SH-SY5Y (cell line): ENCODE data around the gene CHRM5.

ENCODE experiments used
- GATA2 ChIP-seq: IDR thresholded peaks from 2 replicates; pipeline ENCODE4 v1.6.1; 2011; ENCODE audit warnings: mild to moderate bottlenecking, low read depth, low read length
- GATA3 ChIP-seq: IDR thresholded peaks from 2 replicates; pipeline ENCODE4 v1.6.1; 2011; ENCODE audit warnings: low read depth, mild to moderate bottlenecking, low read length, moderate library complexity

Gene CHRM5

DNA sequence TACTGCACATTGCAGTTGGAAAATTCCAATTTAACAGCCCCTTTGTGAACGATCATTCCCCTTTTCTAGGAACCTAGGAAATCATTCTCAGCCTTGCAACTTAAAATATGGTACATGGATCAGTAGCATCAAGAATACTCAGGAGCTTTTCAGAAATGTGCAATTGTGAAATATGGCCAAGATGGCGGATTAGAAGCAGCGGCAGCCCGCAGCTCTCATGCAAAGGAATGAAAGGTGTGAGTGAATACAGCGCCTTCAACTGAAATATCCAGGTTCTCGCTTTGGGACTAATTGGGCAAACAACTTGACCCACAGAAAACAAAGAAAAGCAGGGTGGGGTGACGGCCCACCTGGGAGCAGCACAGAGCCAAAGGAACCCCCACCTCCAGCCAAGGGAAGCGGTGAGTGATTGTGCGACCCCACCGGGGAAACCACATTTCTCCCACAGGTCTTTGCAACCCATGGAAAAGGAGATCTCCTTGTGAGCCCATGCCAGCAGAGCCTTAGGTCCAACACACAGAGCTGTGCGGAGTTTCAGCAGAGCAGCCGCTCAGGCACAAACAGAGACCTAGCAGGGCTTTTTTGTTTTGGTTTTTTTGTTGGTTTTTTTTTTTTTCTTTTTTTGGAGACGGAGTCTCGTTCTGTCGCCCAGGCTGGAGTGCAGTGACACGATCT, 78.3 kb downstream of the CHRM5 start:
- no peak for TF ChIP-seq GATA3
- TF ChIP-seq GATA2 = no peak

DNA sequence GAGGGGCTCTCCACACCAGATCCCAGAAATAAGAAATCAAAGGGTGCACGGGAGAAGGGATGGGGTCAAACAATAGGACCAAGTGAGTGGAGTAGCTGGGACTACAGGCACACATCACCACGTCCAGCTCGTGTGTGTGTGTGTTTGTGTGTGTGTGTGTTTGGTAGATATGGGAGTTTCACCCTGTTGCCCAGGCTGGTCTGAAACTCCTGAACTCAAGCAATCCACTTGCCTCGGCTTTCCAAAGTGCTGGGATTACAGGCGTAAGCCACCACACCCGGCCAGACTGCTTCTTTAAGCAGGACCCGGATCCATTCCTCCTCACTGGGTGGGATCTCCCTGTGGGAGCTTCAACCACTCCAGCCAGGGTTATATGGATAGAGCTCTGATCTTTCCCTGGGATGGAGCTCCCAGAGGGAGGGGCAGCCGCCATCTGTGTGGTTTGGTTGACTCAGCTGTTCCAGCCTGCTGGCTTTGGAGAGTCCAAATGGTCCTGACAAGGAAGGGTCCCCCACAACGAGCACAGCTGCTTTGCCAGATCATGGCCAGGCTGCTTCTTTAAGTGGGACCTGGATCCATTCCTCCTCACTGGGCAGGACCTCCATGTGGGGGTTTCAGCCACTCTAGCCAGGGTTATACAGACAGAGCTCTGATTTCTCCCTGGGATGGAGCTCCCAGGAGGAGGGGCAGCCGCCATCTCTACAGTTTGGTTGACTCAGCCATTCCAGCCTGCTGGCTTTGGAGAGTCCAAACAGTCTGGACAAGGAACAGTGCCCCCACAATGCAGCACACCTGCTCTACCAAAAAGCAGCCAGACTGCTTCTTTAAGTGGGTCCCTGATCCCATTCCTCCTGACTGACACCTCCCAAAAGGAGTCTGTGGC, 79.8 kb downstream of the CHRM5 start:
- TF ChIP-seq GATA3 (no peak), GATA2 (no peak)

DNA sequence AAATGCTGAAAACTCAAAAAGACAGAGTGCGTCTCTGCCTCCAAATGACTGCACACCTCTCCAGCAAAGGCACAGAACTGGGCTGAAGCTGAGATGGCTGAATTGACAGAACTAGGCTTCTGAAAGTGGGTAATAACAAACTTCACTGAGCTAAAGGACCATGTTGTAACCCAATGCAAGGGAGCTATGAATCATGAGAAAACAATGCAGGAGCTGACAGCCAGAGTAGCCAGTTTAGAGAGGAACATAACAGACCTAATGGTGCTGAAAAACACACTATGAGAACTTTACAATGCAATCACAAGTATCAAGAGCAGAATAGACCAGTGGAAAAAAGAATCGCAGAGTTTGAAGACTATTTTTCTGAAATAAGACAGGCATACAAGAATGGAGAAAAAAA, 80.8 kb downstream of the CHRM5 start:
- TF ChIP-seq GATA2 = no peak
- TF ChIP-seq GATA3 = no peak

DNA sequence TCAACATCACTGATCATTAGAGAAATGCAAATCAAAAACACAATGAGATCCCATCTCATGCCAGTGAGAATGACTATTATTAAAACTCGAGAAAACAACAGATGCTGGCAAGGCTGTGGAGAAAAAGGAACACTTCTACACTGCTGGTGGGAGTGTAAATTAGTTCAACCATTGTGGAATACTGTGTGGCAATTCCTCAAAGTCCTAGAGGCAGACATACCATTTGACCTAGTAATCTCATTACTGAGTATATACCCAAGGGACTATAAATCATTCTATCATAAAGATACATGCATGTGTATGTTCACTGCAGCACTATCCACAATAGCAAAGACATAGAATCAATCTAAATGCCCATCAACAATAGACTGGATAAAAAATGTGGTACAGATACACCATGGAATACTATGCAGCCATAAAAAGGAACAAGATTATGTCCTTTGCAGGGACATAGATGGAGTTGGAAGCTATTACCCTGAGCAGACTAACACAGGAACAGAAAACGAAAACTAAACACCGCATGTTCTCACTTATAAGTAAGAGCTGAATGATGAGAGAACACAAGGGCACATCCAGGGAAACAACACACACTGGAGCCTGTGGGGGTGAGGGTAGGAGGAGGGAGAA, 85.9 kb downstream of the CHRM5 start:
- TF ChIP-seq GATA3 = no peak
- no peak for TF ChIP-seq GATA2

DNA sequence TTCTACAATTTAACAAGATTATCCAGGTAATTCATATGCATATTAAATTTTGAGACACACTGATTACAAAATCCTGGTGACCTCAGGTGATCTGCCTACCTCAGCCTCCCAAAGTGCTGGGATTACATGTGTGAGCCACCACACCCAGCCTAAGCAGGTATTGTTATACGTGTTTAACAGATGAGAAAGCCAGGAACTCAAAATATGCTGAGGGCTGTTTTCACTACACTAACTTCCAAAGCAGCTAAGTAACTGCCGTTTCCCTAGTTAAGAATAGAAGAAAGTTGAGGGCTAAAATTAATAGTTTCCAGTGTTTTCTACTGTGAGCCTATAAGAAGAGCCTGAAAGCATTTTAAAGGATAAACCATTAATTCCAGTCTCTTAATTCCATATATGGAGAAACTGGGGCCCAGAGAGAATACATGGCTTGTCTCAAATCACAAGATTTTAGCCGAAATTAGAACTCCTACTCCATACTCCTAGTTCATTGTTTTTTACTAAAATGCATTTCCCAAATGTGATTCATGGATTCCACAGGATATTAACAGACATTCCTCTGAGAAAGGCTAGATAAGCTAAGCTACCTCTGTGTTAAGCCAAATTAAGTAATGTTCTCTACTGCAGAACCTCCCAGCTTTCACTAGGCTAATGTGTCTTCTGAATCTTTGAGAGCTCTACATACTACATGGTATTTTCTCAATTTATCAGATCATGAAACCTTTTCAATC, 87.7 kb downstream of the CHRM5 start:
- TF ChIP-seq GATA2 (no peak), GATA3 (no peak)

DNA sequence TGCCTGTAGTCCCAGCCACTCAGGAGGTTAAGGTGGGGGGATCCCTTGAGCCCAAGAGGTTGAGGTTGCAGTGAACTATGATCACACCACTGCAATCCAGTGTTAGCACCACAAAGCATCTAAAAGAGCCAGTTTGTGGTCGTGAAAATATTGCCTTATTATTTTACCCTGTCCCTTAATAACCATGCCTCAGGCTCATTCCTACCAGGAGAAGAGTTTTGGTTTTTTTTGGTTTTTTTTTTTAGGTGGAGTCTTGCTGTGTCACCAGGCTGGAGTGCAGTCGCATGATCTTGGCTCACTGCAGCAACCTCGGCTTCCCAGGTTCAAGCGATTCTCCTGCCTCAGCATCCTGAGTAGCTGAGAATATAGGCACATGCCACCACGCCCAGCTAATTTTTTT, 88.6 kb downstream of the CHRM5 start:
- TF ChIP-seq GATA3 = no peak
- TF ChIP-seq GATA2 = no peak

DNA sequence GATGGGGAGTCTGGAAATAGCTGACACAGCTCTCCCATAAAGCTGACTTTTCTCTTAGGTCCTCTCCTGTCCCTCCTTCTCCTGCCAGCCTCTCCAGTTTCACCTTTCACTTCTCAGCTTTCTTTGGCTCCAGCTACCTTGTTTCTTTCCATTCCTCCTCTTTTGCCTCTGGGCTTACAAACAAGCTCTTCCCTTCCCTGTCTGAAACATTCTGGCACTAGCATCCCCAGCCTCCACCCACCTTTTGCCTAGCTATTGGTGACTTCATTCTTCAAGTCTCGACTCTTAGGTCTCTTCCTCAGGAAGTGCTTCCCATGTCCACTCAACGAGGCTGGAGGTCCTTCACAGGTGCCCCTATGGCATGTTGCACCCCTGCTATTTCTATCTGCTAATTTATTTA, 91.2 kb downstream of the CHRM5 start:
- no peak for TF ChIP-seq GATA2
- no peak for TF ChIP-seq GATA3

DNA sequence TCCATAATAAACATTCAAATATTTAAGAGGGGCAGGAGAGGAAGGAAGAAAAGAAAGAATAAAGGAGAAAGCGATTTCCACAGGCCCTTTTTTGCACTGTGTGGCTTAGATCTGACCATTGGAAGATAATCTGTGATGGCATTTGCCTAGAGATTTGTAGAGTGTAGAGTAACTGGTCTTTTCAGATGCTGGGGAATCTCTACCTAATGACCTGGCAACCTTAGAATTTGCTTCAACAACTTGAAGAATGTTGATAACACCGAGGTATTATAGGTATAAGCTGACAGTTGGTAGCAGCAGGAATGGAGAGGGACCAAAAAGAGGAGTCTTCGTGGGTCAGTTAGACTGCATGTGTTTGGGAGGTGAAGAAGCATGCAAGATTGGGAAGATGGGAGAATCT, 91.6 kb downstream of the CHRM5 start:
- TF ChIP-seq GATA3 (no peak), GATA2 (no peak)

DNA sequence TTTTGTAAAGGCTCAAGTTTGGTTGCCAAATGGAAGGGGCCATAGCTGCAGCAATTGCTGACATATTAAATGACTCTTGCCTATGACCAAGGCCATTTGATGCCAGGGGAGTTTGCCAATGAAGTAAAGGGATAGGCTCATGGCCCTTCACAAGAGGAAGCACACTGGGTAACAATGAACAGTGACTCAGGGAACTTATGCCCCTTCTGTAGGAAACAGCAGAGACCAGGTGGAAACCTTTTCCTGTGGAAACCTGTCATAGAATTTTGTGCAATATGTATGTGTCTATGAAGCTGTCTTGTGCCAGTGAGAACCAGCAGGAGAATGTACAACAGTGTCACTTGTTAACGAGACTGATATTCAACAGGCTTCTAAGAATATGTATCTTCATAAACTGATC, 96.1 kb downstream of the CHRM5 start:
- no peak for TF ChIP-seq GATA3
- no peak for TF ChIP-seq GATA2

DNA sequence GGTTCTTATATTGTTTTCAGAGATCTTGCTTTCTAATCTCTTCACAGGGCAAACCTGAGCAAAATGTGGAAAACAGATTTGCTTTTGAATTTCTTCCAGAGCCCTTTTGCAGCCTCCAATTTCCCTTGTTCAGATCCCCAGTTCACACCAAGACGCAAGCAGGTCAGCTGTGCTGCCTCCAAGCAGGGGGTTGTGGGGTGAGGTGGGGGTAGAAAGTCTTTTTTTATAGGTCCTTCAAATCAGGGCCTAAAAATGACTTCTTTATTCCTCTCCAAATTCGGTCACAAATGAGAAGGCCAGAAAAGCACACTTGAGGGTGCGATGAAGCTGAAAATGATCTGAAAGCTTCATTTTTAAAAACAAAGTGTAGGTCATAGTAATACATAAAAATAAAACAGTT, 97.0 kb downstream of the CHRM5 start:
- TF ChIP-seq GATA3 = no peak
- TF ChIP-seq GATA2 = no peak

DNA sequence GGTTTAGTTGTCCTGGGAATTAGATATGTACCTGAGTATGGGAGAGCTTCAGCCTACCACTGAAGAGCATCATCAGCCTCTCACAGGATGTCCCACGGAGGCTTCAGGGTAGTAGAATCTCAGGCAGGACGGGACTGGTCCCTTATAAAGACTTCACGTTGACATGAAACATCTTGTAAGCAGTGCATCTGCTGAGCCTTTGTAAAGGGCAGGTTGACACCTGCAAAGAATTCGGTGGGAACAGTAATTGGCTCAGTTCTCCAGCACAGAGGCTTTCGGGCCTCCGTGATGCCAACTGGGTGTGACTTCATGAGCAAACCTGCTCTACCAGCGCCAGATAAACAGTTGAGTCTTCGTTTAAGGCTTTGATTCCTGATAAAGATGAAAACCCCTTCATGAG, 97.6 kb downstream of the CHRM5 start:
- TF ChIP-seq GATA3 (no peak), GATA2 (no peak)

DNA sequence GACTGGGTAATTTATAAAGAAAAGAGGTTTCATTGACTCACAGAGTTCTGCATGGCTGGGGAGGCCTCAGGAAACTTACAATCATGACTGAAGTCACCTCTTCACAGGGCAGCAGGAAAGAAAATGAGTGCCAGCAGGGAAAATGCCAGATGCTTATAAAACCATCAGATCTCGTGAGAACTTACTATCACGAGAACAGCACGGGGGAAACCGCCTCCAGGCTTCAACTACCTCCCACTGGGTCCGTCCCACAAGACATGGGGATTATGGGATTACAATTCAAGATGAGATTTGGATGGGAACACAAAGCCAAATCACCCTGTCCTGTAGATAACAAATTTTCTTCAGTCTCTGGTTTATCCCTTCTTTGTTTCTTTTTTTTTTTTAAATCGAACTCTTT, 101.7 kb downstream of the CHRM5 start:
- no peak for TF ChIP-seq GATA3
- no peak for TF ChIP-seq GATA2

DNA sequence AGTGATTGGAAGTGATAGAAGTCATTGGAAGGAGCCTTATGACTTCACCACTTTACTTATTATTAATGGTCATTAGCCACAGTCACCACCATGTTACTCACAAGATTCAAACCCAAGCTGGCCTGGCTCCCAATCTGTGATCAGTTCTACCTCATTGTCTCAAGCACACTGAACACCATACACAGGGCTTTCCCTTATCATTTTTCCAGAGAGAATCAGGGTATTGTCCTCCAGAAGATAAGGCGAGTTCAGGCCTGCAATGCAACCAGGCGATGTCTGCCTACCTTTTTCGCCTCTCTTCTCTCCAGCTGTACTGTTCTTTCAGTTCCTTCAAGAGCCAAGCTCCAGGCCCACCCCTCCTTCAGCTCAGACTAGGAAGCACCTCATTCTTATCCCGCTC, 108.5 kb downstream of the CHRM5 start:
- TF ChIP-seq GATA2 = no peak
- TF ChIP-seq GATA3 = no peak

DNA sequence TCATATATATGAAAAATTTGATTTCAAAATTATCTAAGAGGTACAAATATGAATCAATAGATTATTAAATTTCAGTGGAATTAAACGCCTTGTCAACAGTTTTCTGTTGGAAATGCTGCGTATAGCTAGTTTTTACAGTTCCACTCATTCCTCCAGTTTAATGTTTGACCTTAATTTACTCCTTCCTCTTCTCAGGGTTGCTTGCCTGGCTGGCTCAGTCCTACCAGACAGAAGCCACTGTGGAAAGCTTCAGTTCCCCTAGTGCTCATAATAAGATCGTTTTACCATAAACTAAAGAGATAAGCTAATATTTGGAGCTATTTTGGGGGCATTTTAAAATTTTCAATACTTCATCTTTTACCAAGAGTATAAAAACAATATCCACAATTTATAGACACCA, 110.6 kb downstream of the CHRM5 start:
- TF ChIP-seq GATA3 (no peak), GATA2 (no peak)
